Stimulated activated memory B cell treated with anti-CD40 and anti-IgM and Interleukin-4, amounts not matched to agents 10 μg/mL and 1 μg/mL and 100 μg/mL, for 72 hours (primary cell): ENCODE data around the gene TPCN1.

ENCODE experiments used
- ATAC-seq: fragments of 150-1000 bp; cut with Tn5 transposase; 2 replicates; pipeline ENCODE4 v1.10.0; 2021
- H3K27ac Mint-ChIP-seq: one replicate; pipeline ENCODE4 v1.8.0; 2022; ENCODE audit warnings: mild to moderate bottlenecking, mixed read lengths
- H3K27me3 Mint-ChIP-seq: one replicate; pipeline ENCODE4 v1.8.0; 2022; ENCODE audit warnings: mixed read lengths
- H3K36me3 Mint-ChIP-seq: one replicate; pipeline ENCODE4 v1.8.0; 2022; ENCODE audit warnings: mixed read lengths
- H3K4me1 Mint-ChIP-seq: one replicate; pipeline ENCODE4 v1.8.0; 2022; ENCODE audit warnings: mixed read lengths
- H3K4me3 Mint-ChIP-seq: one replicate; pipeline ENCODE4 v1.8.0; 2022; ENCODE audit warnings: mild to moderate bottlenecking, moderate library complexity, mixed read lengths
- H3K9me3 Mint-ChIP-seq: one replicate; pipeline ENCODE4 v1.8.0; 2022; ENCODE audit warnings: mixed read lengths

TPCN1 gene

DNA sequence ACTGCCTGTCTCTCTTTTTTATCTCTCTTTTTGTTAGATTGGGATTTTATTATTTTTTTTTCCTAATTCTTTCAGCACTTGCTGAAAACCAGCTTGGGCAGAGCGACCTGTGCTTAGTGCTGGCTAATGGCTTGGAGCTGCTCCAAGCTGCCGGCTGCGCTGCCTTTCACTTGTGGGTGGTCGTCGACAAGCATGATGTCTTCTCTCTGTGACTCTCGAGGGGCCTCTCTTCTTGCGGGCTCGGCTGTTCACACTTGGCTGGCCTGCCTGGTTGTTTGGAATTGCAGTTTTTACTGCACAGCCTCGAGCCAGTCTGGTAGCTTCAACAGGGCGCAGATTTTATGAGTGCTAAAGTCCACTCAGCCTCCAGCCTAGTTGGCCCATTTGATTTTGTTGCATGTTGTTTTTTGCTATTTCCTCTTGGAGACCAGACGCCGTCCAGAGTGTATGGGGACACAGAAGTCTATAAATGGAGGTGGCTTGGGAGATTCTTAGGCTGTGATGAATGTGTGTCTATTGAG is 18.6 kb downstream of the TPCN1 start:
- Mint-ChIP-seq H3K4me3 (no peak overlapping the region), H3K27me3 (no peaks in the 10 kb centered on the region), H3K27ac (peak overlapping the region; percentile 46), H3K36me3 (peaks cover 88% of the 10 kb centered on the region), H3K9me3 (no peaks in the 10 kb centered on the region), H3K4me1 (peaks cover 32% of the 10 kb centered on the region)
- no peak for ATAC-seq

DNA sequence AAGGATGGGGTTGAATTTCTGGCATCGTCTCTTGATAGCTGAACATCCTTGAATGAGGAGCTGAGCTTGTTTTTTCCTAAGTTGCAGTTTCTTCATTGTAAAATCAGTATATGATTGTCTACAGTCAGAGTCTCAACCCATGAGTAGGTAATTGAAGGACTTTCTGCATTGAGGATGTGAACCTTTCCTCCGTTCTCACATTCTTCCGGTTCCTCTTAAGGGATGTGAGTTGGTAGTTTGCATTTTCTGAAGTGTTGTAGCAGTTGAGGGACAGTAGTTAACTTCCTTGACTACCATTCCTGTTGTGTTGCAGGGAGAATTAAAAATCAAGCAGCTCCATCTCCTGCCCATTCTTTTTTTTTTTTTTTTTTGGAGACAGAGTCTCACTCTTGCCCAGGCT is 19.1 kb downstream of the TPCN1 start:
- no peak overlapping the region for H3K4me3 Mint-ChIP-seq
- H3K27me3 Mint-ChIP-seq = no peaks in the 10 kb centered on the region
- peaks cover 31% of the 10 kb centered on the region for H3K4me1 Mint-ChIP-seq
- ATAC-seq = peak; percentile 68
- no peaks in the 10 kb centered on the region for H3K9me3 Mint-ChIP-seq
- H3K27ac Mint-ChIP-seq = peak overlapping the region; percentile 46
- peaks cover 86% of the 10 kb centered on the region for H3K36me3 Mint-ChIP-seq

DNA sequence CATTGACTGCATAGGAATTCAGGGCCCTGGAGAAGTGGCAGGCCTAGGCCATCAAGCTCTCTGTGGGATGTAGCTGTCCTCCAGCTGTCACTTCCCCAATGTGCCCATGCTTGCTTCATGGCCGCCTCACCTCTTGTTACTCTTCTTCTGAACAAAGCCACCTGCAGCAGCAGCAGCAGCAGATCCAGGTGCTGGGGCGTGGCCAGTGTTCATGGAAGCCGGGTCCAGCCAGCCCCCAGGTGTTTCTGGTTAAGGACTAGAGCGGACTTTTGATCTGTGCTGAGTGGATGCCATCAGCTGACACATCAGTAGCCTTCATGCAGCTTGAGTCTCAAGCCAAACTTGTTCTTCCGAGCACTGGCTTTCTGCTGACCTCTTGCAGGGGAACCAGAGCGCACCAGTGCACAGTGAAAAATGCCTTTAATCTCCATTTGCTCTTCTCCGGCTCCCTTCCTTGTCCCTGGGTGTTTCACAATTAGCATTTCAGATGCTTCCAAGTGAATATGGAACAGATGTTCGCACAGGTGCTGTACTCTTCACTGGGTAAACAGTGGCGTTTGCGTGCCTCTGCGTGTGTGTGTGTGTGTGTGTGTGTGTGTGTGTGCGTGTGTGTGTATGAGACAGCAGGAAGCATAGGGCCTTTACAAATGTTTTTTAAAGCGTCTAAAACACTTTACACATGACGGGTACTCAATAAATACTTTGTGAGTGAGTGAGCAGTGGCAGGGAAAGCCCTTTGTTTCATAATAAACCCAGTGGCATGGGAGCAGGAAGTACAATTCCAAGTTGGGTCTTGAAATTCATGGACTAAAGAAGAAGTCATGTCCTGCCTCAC is 20.1 kb downstream of the TPCN1 start:
- H3K4me3 Mint-ChIP-seq = no peak overlapping the region
- H3K36me3 Mint-ChIP-seq = peaks cover 85% of the 10 kb centered on the region
- no peak for ATAC-seq
- no peak overlapping the region for H3K27ac Mint-ChIP-seq
- H3K27me3 Mint-ChIP-seq = no peaks in the 10 kb centered on the region
- no peaks in the 10 kb centered on the region for H3K9me3 Mint-ChIP-seq
- peaks cover 21% of the 10 kb centered on the region for H3K4me1 Mint-ChIP-seq

DNA sequence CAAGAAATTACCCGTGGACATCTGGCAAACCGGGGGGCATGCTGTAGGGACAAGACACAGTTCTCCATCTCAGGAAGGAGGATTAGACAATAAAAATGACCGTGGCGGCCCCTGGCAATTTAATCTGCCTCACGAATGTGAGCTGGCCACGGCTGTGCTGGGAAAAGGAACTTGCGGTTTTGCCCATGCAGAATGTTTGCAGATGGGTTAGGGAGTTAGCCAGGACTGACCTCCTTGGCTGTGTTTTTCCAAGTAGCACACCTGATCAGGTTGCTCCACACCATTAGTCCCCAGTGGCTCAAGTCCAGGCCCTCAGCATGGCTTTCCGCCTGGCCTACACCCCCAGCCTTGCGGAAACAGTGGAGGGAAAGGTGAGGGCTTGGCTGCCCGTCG is 20.8 kb downstream of the TPCN1 start:
- H3K4me1 Mint-ChIP-seq = peaks cover 19% of the 10 kb centered on the region
- no peak for ATAC-seq
- no peak overlapping the region for H3K27ac Mint-ChIP-seq
- H3K27me3 Mint-ChIP-seq = no peaks in the 10 kb centered on the region
- no peaks in the 10 kb centered on the region for H3K9me3 Mint-ChIP-seq
- no peak overlapping the region for H3K4me3 Mint-ChIP-seq
- H3K36me3 Mint-ChIP-seq = peaks cover 86% of the 10 kb centered on the region

DNA sequence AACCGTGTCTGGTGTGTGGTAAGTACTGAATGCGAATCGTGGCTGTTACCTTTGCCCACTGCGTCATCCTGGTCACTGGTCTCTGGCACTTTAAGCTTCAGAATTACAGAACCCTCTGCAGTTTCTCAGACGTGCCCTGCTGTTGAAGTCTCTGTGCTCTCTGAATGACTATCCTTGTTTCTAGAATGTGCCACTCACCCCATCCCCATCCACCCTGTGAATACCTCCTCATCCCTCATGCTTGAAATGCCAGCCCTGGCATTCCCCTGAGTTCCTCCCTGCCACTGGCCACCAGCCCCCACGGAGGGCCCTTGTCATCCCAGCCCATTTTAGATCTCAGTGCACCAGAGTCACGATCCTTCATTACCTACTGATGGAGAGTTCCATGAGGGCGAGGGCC is 21.3 kb downstream of the TPCN1 start:
- no peak for ATAC-seq
- no peaks in the 10 kb centered on the region for H3K27me3 Mint-ChIP-seq
- peaks cover 19% of the 10 kb centered on the region for H3K4me1 Mint-ChIP-seq
- H3K27ac Mint-ChIP-seq = no peak overlapping the region
- no peaks in the 10 kb centered on the region for H3K9me3 Mint-ChIP-seq
- H3K4me3 Mint-ChIP-seq = no peak overlapping the region
- peaks cover 86% of the 10 kb centered on the region for H3K36me3 Mint-ChIP-seq

DNA sequence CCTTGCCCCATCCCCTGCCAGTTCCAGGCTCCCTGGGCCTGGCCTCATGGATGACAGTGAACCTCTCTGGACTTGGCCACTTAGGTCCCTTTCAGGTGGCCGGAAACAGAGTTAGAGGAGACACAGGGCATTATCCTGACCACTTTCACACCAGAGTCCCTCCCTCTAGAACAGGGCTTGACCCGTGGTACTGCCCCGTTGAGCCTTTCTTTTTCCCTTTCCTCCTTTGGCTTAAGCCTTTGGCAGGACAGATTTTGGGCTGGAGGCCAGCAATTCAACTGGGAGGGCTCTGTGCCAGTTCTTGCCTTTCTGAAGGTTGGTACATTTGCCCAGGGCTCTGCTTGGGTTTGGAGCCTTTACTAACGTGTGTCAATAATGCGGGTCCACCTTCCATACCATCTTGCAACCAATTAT is 22.8 kb downstream of the TPCN1 start:
- Mint-ChIP-seq H3K4me1 (peaks cover 18% of the 10 kb centered on the region), H3K36me3 (peaks cover 92% of the 10 kb centered on the region), H3K4me3 (no peak overlapping the region), H3K27me3 (no peaks in the 10 kb centered on the region), H3K27ac (peak overlapping the region; percentile 11), H3K9me3 (no peaks in the 10 kb centered on the region)
- ATAC-seq = no peak

DNA sequence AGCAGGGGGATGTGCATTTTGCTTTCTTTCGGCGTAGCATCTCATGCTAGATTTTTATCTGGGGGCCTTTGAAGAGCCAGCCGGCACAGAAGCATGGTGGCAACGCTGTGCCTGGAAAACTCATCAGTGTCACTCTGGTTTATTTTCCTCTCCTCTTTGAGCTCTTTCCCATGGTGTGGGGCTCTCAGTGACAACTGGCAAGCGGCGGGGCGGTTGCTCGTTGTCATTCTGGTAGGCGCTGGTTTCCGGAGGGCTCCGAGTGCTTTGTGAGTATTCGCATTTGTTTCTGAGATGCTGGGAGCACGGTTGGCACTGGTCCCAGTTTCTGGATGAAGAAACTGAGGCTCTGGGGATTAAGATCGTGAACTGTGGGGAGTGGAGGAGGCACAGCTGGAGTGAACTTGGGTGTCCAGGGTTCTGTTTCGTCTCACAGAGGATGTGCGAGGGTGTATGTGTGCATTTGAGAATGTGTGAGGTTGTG is 23.3 kb downstream of the TPCN1 start:
- no peaks in the 10 kb centered on the region for H3K9me3 Mint-ChIP-seq
- no peak overlapping the region for H3K4me3 Mint-ChIP-seq
- no peaks in the 10 kb centered on the region for H3K27me3 Mint-ChIP-seq
- no peak for ATAC-seq
- H3K4me1 Mint-ChIP-seq = peaks cover 14% of the 10 kb centered on the region
- peak overlapping the region; percentile 18 for H3K27ac Mint-ChIP-seq
- peaks cover 92% of the 10 kb centered on the region for H3K36me3 Mint-ChIP-seq

- ATAC-seq = no peak
- peaks cover 4% of the 10 kb centered on the region for H3K4me1 Mint-ChIP-seq
- H3K9me3 Mint-ChIP-seq = no peaks in the 10 kb centered on the region
- peaks cover 88% of the 10 kb centered on the region for H3K36me3 Mint-ChIP-seq
- H3K4me3 Mint-ChIP-seq = no peak overlapping the region
- H3K27me3 Mint-ChIP-seq = no peaks in the 10 kb centered on the region
- H3K27ac Mint-ChIP-seq = no peak overlapping the region
Measured at GRCh38 chr12:113245695-113246477, 24.6 kb downstream of the TPCN1 start.

DNA sequence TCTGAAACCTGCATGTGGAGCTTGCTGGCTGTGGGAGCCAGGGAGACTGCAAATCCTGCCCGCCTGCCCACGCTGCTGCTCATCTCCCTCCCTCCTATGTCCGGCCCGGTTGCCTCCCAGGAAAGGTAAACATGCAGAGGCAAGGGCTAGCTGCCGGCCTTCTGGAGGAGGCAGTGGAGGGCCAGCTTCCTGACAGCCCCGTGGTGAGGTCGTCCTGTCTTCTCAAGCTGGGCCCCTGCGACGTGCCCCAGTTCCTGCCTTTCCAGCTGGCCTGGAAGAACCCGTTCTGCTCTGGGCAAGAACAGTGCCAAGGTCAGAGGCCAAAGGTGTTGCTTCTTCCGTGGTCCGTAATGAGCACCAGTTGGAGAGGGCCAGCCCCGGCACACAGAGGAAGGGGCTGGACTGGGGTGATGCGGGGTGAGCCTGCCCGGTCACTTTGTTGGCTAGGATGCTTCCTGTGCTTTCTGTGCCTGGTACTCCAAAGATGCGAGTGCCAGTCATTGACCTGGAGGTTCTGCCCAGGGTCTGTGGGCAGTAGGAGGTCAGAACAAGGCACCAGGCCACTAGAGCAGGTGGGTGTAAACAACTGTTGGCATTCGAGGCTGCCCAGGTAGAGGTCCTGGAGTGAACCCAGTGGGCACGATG is 25.3 kb downstream of the TPCN1 start:
- ATAC-seq = no peak
- no peak overlapping the region for H3K27ac Mint-ChIP-seq
- peaks cover 87% of the 10 kb centered on the region for H3K36me3 Mint-ChIP-seq
- no peaks in the 10 kb centered on the region for H3K9me3 Mint-ChIP-seq
- no peaks in the 10 kb centered on the region for H3K27me3 Mint-ChIP-seq
- H3K4me1 Mint-ChIP-seq = peaks cover 4% of the 10 kb centered on the region
- H3K4me3 Mint-ChIP-seq = no peak overlapping the region

DNA sequence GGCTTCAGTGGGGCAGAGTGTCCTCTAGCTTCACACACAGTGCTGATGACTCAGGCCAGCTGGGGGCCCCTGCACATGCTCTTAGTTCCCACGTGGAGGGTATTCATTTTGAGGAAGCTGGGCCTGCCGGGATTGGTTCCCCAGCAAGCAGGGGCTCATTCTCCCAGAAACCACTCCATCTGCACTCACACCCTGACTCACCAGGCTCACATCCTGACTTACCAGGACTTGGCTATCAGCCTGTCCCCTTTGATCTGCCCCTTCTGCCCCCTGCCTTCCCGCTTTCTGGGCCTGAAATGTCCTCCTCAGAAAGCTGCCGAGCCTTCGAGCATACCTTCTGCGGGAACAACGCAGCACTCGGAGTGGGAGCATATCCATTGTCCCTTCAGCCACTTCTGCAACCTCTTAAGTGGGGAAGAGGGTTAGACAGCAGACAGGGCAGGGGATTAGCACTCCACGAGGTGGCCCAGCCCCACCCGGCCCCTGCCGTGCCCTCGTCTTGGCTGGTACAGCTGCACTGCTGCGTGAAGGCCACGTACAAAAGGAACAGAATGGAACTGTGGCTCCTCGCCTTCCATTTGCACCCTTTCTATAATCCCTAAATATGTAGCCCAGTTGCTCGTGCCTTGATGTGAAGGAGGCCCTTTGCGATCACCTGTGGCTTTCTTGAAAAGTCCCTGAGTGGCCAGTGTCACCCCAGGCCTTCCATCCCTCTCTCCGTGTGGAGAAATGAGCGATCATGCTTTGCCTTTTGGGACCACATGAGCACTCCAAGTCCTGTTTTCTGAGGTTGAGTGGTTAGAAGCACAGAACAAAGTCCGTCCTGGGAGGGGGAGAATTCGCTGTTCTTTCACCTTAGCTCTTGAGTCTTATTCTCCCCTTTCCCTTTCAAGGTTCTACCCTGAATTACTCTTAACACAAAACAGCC is 26.1 kb downstream of the TPCN1 start:
- Mint-ChIP-seq H3K4me1 (peaks cover 4% of the 10 kb centered on the region), H3K27ac (no peak overlapping the region), H3K9me3 (no peaks in the 10 kb centered on the region), H3K27me3 (no peaks in the 10 kb centered on the region), H3K4me3 (no peak overlapping the region), H3K36me3 (peaks cover 87% of the 10 kb centered on the region)
- no peak for ATAC-seq

DNA sequence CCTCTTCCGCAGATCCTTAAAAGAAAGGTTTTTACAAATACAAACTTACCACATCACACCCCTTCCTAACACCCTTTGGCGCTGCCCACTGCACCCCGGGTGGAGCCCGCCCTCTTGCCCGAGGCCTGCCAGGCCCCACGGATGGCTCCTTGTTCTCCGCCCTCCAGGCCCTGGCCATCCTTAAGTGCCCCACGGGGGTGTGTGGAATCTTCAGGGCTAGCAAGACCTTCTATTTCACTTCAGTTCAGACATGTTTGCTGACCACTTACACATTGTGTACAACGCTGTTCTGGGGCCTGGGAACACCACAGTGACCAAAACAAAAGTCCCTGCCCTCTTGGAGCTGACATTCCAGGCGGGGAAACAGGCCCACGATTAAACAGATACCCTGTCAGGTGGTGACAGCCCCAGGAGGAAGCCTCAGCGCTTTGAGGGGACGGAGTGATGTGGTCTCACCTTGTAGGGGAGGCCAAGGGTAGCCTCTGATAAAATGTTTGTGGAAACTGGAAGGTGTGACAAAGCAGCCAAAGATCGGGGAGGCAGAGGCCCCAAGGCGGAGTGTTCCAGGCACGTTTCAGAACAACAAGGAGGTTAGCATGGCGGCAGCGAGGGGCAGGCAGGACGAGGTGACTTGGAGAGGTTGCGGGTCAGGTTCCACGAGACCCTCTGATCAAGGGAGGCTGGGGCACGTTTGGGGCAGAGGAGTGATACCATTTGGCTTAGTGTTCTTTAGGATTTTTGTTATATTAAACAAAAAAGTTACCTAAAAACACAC is 27.0 kb downstream of the TPCN1 start:
- ATAC-seq = no peak
- peaks cover 2% of the 10 kb centered on the region for H3K9me3 Mint-ChIP-seq
- H3K27me3 Mint-ChIP-seq = no peaks in the 10 kb centered on the region
- H3K4me3 Mint-ChIP-seq = no peak overlapping the region
- no peak overlapping the region for H3K27ac Mint-ChIP-seq
- H3K36me3 Mint-ChIP-seq = peaks cover 89% of the 10 kb centered on the region
- no peaks in the 10 kb centered on the region for H3K4me1 Mint-ChIP-seq

DNA sequence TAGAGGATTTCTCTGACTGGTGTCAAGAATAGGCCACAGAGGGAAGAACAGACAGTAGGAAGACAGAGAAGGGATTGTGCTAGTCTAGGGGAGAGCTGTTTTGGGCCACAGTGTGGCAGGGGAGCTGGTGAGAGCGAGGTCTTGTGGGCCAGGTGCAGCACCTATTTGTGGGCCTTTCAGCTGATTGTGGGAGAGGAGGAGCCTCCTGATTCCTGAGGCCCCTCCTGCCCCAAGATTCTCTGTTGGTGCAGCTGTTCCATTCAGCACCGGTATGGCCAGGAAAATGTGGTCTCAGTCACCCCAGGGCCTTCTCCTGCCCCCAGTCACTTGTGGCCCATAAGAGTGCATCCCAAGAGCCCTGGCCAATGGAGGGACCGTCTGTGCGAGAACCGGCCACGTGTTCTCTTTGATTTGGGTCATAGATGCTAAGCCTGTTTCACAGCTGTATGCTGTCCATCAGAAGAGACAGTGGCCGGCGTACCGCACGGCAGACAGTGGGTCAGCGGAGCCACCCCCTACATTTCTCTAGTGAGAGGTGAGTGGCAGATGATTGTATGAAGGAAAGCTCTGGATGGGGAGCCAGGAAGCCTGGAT is 27.7 kb downstream of the TPCN1 start:
- ATAC-seq = no peak
- Mint-ChIP-seq H3K9me3 (peaks cover 6% of the 10 kb centered on the region), H3K27ac (no peak overlapping the region), H3K27me3 (no peaks in the 10 kb centered on the region), H3K4me3 (no peak overlapping the region), H3K4me1 (no peaks in the 10 kb centered on the region), H3K36me3 (peaks cover 92% of the 10 kb centered on the region)

DNA sequence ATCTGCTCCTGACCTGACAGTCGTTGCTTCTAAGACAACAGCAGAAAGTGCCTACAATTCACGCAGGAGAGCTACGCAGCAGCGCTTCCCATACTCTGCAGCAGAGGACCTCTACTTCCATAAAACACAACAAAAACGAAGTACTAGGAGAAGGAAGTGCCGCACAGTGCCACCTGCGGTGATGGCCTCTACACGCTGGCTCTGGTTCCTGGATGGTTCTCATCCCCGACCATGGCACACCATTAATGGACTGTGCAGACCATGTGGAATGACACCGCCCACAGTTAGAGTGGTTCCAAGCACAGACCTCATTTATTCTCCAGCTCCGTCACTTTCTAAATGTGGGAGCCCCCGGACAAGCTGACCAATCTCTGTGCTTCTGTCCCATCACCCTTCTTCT is 28.3 kb downstream of the TPCN1 start:
- H3K27ac Mint-ChIP-seq = no peak overlapping the region
- no peak for ATAC-seq
- H3K4me1 Mint-ChIP-seq = no peaks in the 10 kb centered on the region
- no peaks in the 10 kb centered on the region for H3K27me3 Mint-ChIP-seq
- H3K4me3 Mint-ChIP-seq = no peak overlapping the region
- H3K36me3 Mint-ChIP-seq = peaks cover 91% of the 10 kb centered on the region
- H3K9me3 Mint-ChIP-seq = peaks cover 6% of the 10 kb centered on the region
